EH (cell line): ENCODE measurements around the gene CEACAM19.
A peak's percentile ranks its signal among the peaks of the same experiment; 100 is the strongest.
"Not testable (repeated sequence)": the region's sequence is repeated elsewhere in the genome, so short reads cannot be mapped to it uniquely, and the experiment has no call there.

Experiments used
- DNase-seq: peaks from one replicate; pipeline ENCODE4 v3.0.0-alpha.2; 2015; ENCODE audit warnings: low read depth

Gene CEACAM19

DNA sequence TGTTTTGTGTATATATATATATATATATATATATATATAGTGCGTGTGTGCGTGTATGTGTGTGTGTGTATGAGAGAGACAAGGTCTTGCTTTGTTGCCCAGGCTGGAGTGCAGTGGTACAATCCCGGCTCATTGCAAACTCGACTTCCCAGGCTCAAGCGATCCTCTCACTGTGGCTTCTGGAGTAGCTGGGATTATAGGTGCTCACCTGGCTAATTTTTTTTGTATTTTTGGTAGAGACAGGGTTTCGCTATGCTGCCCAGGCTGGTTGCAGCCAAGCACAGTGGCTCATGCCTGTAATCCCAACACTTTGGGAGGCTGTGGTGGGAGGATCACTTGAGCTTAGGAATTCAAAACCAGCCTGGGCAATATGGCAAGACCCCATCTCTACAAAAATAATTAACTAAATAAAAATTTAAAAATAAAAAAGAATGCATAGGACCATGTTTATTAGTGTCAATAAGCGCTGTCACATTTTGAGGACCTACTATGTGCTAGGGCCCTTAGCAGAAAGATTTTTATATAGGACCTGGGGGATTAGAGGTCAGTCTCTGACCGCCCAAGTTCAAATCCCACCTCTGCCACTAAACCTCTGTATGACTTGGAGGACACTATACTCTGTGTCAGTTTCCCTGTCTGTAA lies 25.8 kb upstream of the CEACAM19 start:
- DNase-seq = no peak

DNA sequence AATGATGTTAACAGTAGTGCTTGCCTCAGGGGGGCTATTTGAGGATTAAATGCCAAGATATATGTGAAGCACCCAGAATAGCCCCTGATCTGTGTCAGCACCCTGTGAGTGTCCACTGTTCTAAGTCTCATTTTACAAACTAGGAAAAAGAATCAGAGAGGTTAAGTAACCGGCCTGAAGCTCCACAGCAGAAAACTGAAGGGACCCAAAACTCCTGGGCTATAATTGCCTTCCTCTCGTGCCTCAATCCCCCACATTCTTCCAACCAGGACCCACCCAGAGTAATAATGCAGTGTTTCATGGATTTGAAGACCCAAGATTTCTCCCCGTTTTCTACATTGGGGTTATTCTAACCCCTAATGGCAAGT lies 25.2 kb upstream of the CEACAM19 start:
- no peak for DNase-seq

DNA sequence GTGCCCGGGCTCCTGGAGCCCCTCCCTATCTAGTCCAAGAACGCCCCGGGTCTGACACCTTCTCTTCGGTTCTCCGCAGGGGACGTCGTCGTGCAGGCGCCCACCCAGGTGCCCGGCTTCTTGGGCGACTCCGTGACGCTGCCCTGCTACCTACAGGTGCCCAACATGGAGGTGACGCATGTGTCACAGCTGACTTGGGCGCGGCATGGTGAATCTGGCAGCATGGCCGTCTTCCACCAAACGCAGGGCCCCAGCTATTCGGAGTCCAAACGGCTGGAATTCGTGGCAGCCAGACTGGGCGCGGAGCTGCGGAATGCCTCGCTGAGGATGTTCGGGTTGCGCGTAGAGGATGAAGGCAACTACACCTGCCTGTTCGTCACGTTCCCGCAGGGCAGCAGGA lies 24.1 kb upstream of the CEACAM19 start:
- no peak for DNase-seq

DNA sequence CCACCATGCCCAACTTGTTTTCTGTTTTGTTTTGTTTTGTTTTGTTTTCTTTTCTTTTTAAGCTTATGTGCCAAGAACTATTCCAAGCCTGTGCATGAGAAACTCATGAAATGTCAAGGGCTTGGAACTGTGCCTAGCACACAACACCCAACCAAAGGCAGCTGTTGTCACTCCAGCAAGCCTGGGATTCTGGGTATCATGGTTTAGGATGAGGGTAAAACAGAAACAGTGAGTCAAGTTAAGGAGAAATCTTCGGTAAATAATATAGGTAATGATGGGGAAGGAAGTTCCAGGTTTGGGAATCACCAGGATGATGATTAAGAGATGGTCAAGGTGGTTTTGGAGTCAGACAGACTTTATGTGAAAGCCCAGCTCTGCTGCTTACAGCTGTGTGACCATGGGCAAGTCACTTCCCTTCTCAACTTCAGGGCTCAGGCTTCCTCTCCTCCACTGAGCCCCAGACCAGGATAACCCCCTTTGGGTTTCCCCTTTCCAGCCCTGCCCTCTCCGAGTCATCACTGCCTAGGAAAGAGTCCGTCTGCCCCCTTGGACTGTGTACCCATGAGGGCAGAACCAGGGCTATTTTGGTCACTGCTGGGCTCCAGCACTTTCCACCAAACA lies 22.5 kb upstream of the CEACAM19 start:
- peak; percentile 82 for DNase-seq

DNA sequence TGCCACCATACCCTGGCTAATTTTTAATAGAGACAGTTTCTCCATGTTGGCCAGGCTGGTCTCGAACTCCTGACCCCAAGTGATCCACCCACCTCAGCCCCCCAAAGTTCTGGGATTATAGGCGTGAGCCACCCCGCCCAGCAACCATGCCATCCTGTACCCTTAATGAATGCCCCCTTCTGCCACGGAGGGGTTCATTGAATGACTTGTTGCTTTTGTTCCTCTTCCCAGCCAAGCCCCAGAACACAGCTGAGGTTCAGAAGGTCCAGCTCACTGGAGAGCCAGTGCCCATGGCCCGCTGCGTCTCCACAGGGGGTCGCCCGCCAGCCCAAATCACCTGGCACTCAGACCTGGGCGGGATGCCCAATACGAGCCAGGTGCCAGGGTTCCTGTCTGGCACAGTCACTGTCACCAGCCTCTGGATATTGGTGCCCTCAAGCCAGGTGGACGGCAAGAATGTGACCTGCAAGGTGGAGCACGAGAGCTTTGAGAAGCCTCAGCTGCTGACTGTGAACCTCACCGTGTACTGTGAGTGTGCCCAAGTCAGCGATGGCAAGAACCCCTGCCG lies 21.6 kb upstream of the CEACAM19 start:
- no peak for DNase-seq

DNA sequence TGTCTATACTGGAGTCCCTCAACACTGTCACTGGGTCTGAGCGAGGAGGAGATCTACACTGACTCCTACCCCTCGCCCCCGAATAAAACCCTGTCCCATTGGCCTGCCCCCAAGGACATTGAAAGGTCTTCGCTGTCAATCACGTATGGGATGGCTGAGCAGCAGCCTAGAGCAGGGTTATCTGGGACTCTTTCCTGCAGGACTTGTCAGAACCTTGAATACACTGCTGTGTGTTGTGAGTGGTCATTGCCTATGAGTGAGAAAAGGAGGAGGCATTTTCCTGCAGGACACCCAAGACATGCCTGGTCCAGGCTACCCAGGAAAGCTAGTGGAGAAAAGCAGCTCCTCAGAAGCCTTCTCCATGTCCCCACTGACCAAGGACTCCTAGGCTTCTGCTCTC lies 17.9 kb upstream of the CEACAM19 start:
- DNase-seq = no peak

DNA sequence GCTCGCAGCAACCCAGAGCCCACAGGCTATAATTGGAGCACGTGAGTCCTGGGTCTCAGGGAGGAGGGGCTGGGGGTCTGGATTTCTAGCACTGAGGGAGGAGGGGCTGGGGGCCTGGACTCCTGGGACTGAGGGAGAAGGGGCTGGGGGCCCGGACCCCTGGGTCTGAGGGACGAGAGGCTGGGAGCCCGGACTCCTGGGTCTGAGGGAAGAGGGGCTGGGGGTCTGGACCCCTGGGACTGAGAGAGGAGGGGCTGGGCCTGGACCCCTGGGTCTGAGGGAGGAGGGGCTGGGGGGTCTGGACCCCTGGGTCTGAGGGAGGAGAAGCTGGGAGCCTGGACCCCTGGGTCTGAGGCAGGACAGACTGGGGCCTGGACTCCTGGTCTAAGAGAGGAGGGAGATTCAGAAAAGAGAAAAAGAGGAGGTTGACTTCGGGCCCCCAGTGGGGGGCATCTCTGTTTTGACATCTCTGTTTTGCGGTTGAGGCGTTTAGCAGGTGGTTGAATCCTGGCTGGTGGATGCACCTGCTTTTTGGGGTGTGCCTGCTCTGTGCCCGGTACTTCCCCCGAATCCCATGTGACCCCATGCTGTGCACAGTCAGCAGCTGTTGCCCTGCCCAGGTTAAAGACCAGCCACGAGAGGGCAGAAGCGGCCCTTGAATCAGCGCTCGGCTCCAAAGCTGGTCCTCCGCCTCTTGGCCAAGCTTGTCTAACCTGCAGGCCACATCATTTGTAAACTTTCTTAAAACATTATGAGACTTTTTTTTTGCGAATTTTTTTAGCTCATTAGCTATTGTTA lies 17.1 kb upstream of the CEACAM19 start:
- DNase-seq = peak; percentile 56

DNA sequence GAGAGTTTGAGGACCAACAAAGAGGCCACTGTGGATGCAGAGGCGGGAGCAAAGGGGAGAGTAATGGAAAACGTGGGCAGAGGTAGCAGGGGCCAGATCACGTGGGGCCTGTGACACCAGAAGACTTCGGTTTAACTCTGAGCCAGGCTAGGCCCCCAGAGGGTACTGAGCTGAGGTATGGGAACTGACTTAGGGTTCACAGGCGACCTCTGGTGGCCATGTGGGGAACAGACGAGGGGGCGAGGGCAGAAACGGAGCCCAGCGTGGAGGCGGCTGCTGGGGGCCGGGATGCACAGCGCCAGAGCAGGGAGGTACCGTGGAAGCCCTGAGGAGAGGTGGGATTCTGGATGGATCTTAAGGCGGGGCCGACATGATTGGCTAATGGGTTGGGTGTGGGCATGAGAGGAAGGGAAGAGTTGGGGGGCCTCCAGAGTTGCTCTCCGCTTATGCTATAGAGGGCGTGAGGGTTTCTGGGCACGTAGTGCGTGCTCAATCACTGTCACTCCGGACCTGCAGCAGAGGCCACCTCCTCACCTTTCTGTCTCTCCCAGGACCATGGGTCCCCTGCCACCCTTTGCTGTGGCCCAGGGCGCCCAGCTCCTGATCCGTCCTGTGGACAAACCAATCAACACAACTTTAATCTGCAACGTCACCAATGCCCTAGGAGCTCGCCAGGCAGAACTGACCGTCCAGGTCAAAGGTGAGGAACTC lies 13.9 kb upstream of the CEACAM19 start:
- DNase-seq = peak; percentile 68

DNA sequence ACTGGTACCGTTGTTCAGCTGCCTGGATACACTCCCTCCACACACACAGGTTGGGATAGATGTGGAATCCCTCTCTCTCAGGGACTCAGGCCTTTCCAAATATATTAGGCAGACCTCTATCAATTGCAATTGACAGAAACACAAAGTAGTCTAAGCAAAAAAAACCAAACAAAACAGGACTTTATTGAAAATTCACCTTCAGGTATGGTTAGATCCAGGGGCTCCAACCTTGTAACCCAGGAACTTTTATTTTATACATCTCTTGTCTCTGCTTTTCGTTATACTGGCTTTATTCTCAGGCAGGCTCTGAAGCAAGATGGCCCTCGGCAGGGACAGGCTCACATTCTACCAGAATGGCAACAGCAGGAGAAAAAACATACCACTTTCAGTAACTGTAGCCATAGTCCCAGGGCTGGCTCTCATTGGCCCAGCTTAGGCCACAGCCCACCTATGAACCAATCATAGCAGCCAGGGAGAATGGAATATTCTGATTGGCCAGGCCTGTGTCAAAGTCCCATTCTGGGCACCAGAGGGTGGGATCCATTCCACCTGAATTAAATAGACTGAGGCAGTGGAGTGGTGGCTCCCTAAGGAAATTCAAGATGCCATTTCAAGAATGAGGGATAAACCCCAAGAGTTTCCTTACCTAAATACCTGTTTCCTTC lies 13.1 kb upstream of the CEACAM19 start:
- no peak for DNase-seq

DNA sequence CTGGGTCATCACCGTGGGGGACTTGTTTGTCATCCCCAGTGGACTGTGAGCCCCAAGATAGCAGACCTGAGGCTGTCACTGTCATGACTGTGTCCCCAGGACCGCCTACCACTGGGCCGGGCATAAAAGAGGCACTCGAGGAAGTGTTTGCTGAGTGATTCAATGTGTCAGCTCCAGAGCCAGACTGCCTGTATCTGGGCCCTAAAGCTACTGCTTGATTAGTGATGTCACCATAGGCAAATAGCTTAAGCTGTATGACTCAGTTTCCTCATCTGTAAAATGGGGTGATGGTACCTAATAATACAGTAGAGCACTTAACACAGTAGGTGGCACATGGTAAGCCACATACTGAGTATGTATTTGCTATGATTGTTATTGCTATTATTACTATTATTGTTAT lies 11.2 kb upstream of the CEACAM19 start:
- no peak for DNase-seq

DNA sequence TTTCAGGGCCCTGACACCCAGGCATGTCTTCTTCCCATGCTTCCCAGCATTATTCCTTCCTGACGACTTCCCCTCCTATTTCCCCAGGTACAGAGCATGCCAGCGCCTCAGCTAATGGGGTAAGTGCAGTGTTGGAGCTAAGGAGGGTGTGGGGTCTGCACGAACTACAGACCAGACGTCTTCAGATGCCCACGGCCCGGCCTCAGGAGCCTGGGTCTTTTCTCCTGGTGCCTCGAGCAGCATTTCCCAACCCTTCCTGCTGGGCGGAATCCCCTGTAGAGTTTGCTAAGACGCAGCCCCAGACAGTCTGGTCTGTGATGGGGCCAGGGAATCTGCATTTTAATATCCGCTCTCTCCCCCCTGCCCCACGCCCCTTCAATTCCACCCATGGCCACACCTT lies 10.1 kb upstream of the CEACAM19 start:
- no peak for DNase-seq

DNA sequence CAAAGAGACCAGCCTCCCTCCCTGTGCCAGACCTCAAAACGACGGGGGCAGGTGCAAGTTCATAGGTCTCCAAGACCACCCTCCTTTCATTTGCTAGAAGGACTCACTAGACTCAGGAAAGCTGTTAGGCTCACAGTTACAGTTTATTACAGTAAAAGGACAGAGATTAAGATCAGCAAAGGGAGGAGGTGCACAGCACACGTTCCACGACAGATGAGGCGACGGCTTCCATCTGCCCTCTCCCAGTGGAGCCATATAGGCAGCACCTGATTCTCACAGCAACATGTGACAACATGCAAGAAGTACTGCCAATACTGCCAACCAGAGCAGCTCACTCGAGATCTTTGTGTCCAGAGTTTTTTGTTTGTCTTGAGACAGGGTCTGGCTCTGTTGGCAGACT lies 9.4 kb upstream of the CEACAM19 start:
- DNase-seq = no peak

DNA sequence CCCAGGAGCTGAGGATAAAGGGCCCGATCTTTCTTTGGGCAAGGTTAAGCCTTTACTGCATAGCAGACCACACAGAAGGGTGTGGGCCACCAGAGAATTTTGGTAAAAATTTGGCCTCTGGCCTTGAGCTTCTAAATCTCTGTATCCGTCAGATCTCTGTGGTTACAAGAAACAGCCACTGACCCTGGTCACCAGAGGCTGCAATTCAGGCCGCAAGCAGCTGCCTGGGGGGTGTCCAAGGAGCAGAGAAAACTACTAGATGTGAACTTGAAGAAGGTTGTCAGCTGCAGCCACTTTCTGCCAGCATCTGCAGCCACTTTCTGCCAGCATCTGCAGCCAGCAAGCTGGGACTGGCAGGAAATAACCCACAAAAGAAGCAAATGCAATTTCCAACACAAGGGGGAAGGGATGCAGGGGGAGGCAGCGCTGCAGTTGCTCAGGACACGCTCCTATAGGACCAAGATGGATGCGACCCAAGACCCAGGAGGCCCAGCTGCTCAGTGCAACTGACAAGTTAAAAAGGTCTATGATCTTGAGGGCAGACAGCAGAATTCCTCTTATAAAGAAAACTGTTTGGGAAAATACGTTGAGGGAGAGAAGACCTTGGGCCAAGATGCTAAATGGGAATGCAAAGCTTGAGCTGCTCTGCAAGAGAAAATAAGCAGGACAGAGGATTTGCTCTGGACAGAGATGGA lies 8.4 kb upstream of the CEACAM19 start:
- peak; percentile 43 for DNase-seq

DNA sequence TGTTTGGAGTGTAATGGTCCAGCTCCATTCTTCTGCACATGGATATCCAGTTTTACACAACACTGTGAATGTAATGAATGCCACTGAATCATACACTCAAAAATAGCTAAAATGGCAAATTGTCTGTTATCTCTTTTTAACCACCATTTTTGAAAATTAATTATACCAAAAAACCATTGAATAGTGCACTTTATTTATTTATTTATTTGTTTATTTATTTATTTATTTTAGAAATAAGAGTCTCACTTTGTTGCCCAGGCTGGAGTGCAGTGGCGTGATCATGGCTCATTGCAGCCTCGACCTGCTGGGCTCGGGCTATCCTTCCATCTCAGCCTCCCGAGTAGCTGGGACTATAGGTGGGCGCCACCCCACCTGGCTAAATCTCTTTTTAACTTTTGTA lies 7.3 kb upstream of the CEACAM19 start:
- no peak for DNase-seq

DNA sequence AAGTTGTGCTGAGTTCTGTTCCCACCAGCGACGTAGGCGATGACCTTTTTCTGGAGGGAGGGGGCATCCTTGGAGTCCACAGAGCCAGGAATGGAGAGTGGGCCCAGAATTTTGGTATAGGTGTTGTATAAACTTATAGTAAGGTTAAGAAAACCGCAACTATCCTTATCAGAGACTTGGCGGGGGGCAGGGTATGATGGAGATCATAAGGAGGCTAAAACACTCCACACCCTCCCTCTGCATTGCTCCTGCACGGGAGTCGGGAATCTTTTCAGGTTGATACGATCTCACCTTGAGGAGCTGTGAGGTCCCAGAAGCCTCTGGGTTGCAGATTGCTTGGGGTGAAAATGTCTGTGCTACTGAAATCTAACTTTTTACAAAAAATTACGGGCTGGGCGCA lies 6.3 kb upstream of the CEACAM19 start:
- no peak for DNase-seq

DNA sequence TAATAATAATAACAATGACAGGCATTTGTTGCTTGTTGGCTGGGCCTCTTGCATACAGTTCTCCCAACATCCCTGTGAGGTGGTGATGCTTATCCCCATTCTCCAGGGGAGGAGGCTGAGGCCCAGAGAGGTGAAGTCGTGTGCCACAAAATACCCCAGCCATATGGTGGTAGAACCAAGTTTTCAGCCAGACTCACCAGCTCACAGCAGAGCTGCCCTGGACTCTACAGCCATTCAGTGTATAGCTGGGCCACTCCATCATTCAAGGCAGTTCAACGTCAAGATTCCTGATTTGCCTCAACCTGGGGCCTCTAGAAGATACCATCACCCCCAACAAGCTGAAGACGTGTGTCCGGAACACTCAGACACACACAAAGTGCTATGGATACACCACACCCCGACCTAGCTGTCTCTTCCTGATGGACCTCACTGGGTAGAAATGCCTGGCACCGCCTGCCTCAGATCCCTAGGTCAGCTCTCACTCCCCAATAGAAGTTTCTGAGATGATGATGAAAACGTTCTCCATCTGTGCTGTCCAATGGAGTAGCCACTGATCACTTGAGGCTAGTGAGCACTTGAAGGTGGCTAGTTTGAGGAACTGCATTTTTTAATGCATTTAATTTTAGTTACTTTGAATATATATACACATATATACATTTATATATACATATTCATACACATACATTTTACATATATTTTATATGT lies 4.3 kb upstream of the CEACAM19 start:
- DNase-seq = no peak

DNA sequence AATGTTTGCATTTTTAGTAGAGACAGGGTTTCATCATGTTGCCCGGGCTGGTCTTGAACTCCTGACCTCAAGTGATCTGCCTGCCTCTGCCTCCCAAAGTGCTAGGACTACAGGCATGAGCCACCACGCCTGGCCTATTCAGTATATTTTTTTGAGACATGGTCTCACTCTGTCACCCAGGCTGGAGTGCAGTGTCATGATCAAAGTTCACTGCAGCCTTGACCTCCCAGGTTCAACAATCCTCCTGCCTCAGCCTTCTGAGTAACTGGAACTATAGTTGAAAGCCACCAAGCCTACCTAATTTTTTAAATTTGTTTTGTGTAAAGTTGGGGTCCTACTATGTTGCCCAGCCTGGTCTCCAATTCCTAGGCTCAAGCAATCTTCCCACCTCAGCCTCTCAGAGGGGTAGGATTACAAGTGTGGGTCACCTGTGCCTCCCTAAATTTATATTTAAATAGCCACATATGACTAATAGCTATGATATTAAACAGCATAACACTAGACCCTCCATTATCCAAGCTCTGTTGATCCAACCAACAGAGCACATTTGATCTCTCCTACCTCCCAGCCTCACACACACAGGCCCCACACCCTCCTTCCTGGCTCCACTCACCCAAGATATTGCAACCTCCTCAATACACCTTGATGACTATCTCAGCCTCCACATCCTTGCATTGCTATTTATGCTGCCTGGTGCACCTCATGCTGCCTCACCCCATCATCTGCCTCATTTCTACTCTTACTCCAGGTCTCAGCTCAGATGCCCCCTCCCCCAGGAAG lies 2.1 kb upstream of the CEACAM19 start:
- DNase-seq = no peak

DNA sequence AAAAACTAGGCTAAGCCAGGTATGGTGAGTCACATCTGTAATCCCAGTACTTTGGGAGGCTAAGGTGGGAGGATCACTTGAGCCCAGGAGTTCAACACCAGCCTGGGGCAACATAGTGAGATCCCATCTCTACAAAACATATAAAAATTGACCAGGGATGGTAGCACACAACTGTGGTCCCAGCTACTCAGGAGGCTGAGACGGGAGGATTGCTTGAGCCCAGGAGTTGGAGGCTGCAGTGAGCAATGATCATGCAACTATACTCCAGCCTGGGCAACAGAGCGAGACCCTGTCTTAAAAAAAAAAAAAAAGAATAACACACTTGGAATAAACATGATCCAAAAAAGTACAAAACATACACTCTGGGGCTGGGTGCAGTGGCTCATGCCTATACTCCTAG lies 1.3 kb upstream of the CEACAM19 start:
- not testable (repeated sequence) for DNase-seq

DNA sequence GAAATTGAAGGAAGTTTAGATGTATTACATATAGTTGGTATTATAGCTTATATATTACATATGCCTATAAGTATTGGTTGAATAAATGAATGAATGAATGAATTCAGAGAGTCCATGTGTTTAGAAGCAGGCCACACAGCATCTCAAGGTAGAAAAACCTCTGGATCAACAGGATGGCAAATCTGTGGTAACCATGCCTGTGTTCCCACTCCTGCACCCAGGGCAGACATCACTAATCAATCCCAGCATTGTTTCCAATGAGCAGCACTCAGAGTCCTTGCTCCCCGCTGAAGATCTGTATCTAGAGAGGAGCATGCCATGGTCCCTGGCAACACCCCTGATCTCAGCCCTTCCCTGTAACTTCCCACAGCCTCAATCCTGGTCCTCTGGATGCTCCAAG lies 944 bp downstream of the CEACAM19 start:
- no peak for DNase-seq

DNA sequence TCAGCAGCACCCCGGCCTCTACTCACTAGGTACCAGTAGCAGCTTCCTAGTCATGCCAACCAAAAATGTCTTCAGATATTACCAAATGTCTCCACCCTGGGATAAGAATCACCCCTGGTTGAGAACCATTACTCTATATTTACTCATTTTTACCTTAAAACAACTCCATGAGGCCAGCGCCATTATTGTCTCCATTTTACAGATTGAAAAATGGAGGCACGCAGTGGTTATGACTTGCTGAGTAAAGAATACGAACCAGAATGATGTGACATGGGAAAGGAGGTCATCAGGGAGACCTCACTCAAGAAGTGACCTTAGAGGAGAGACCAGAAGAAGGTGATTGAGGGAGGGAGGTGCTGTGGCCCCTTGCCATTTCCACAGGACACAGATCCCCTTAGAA lies 2.2 kb downstream of the CEACAM19 start:
- DNase-seq = no peak
